Epithelial cell of esophagus (primary cell): ENCODE data around the gene IL16.

Source experiments
- DNase-seq: peaks from one replicate; pipeline ENCODE4 v3.0.0; 2010; ENCODE audit warnings: low read depth
- H3K4me3 ChIP-seq: 2 replicates; pipeline ENCODE4 v1.5.1; 2011; ENCODE audit warnings: mild to moderate bottlenecking, low read length, control low read depth
- TF ChIP-seq, protein P1 (sequence below): IDR thresholded peaks from 2 replicates; pipeline ENCODE4 v1.5.1; 2011; ENCODE audit warnings: low read depth, mild to moderate bottlenecking, low read length, control low read depth, inconsistent platforms; ENCODE audit not compliant: insufficient read depth; ENCODE audit errors: missing control alignments

The IL16 gene

DNA sequence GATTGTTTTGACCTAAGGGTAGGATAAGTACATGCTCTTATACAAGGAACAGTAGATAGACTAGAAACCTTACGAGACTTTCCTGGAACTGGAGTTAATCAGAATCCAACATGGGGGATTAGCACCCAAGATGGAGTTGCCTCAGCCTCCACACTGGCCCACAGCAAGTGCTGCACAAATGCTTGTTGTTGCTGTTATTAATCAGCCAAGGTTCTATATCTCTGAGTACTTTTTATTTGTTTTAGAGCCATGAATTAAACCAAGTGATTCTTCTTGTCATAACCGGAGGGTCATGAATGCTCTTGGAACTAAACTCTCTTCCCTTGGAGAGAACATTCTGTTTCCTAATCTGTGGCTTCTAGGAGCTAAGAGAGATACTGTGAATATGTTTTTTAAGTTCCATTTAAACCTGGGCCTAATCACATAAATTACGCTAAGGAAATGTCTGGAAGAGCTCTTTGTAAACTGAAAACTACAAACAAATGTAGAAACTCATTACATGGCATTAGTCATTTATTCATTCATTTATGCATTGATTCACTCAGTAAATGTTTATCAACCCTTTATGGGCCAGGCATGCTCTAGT, 5.7 kb upstream of the IL16 start:
- TF ChIP-seq, protein P1, sequence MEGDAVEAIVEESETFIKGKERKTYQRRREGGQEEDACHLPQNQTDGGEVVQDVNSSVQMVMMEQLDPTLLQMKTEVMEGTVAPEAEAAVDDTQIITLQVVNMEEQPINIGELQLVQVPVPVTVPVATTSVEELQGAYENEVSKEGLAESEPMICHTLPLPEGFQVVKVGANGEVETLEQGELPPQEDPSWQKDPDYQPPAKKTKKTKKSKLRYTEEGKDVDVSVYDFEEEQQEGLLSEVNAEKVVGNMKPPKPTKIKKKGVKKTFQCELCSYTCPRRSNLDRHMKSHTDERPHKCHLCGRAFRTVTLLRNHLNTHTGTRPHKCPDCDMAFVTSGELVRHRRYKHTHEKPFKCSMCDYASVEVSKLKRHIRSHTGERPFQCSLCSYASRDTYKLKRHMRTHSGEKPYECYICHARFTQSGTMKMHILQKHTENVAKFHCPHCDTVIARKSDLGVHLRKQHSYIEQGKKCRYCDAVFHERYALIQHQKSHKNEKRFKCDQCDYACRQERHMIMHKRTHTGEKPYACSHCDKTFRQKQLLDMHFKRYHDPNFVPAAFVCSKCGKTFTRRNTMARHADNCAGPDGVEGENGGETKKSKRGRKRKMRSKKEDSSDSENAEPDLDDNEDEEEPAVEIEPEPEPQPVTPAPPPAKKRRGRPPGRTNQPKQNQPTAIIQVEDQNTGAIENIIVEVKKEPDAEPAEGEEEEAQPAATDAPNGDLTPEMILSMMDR = no peak

DNA sequence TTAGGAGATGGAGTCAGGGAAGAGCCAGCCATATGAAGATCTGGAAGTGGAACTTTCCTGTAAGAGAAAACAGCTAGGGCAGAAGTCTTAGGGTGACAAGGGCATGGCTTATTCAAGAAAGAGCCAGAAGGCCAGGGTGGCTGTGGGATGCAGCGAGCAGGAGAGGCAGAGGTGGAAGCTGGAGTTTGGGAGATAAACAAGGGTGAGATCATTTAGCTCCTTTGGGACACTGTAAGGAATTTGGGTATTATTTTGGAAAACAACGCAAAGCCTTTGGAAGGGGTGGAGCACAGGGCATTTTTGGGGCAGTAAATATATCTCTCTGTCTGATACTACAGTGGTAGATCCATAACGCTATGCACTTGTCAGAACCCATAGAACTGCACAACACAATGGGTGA, 5.0 kb upstream of the IL16 start:
- TF ChIP-seq, protein P1 = no peak
- no peak overlapping the region for H3K4me3 ChIP-seq
- DNase-seq = no peak

More for the DNA sequence above, 5.7 kb upstream of the IL16 start:
- DNase-seq = no peak
- H3K4me3 ChIP-seq = no peak overlapping the region

DNA sequence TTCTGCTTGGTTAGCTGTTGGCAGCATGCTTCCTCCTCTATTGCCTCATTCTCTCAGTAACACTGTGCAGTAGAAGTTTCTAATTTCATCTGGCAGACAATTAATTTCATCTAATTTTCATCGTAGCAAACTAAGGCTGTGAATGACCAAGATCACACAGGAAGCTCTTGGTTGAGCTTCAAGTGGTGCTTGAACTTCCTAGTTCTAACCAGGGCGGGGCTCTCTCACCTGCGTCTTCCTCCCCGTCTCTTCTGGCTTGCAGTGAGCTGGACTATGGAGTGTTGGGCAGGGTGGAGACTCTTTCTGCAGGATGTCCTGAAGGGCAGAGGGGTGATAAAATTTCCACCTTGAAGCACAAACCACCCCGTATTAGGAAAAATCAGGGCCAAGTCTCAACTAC, 2.0 kb upstream of the IL16 start:
- TF ChIP-seq, protein P1 = no peak
- H3K4me3 ChIP-seq = no peak overlapping the region
- no peak for DNase-seq

DNA sequence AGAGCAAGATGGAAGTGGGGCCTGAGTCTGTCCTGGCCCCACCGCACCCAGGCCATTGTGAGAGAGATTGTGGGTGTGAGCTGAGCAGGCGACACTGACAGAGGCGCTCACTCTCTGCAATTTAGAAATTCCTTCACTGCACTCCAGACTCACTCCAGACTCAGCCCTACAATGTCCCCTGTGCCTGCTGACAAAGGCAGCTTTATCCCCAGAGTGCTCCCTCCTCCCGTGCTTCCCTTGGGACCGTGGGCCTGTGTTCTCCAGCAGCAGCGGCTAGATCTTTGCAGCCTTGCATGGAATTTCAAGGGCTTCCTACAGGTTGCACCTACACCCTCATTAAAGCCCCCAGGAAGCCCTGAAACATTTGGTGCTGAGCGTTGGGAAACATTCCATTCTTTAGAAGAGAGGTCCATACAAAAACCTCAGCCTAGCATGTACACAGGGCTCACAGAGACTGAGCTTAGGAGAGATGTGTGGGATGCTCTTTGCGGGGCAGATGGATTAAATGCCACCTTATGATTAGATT, 1.3 kb upstream of the IL16 start:
- no peak for DNase-seq
- TF ChIP-seq, protein P1 = no peak

DNA sequence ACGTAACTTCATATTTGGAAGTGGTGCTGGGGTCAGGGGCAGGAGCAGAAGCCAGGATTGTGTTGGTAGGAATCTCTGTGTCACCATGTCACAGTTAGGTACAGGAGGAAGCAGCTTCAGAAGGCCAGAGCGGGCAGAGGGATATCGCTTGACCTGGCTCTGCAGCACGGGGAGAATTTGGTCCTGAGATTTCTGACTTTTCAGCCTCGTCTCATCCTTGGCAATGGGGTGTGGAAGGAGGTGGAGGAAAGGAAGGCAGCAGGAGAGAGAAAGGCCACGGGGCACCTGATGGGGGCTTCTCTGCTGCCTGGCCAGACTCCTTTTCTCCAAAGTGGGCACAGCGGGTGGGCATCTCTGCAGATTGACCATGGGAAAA, 564 bp downstream of the IL16 start:
- no peak overlapping the region for H3K4me3 ChIP-seq
- TF ChIP-seq, protein P1 = no peak
- DNase-seq = no peak

More for the DNA sequence above, 1.3 kb upstream of the IL16 start:
- H3K4me3 ChIP-seq = no peak overlapping the region

DNA sequence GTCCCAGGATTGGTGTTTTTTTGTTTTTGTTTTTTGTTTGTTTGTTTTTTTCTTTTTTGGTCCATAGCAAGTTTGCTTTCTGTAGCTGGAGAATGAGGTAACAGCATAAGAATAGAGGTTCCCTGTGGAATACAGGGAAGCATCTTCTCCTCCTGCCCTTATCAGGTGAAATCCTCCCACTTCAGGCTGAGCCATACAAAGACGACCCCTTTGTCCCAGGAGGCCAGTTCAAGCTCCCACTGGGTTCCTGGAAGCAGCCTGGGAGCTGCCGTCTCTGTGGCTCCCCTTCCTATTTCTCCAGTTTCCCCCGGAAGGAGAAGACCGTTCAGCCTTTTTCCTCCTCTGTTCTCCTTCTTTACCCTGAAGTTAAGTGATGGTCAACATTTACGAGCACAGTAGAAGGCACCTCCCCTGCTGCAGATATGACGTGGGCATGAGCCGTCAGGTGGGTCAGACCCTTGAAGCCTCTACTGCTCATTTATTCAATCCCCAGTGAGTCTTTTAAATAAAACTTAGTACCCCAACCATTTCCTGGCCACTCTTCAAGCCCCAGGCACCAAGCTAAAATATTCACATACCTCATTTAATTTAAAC, 1.1 kb downstream of the IL16 start:
- no peak for DNase-seq
- TF ChIP-seq, protein P1 = no peak
- H3K4me3 ChIP-seq = no peak overlapping the region
